ENCODE measurements around the gene TAOK2.
"Not testable (repeated sequence)": the region's sequence is repeated elsewhere in the genome, so short reads cannot be mapped to it uniquely, and the experiment has no call there.

DNA sequence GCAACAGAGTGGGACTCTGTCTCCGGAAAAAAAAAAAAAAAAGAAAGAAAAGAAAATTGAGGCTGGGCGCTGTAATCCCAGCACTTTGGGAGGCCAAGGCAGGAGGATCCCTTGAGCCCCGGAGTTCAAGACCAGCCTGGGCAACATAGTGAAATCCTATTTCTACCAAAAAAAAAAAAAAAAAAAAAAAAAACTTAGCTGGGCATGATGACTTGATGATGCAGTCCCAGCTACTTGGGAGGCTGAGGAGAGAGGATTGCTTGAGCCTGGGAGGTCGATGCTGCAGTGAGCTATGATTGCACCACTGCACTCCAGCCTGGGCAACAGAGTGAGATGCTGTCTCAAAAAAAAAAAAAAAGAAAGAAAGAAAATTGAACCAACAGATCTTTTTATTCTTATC, 44.3 kb downstream of the TAOK2 start:
- TF ChIP-seq, protein P1, sequence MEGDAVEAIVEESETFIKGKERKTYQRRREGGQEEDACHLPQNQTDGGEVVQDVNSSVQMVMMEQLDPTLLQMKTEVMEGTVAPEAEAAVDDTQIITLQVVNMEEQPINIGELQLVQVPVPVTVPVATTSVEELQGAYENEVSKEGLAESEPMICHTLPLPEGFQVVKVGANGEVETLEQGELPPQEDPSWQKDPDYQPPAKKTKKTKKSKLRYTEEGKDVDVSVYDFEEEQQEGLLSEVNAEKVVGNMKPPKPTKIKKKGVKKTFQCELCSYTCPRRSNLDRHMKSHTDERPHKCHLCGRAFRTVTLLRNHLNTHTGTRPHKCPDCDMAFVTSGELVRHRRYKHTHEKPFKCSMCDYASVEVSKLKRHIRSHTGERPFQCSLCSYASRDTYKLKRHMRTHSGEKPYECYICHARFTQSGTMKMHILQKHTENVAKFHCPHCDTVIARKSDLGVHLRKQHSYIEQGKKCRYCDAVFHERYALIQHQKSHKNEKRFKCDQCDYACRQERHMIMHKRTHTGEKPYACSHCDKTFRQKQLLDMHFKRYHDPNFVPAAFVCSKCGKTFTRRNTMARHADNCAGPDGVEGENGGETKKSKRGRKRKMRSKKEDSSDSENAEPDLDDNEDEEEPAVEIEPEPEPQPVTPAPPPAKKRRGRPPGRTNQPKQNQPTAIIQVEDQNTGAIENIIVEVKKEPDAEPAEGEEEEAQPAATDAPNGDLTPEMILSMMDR (IDR thresholded peaks at IDR 0.05): not testable (repeated sequence)
- not testable (repeated sequence) for TF ChIP-seq POLR2A (IDR thresholded peaks at IDR 0.05)
